IMR-90 (cell line): ENCODE data around the gene HENMT1. TPM values are rescaled to one million over a fixed set of nuclear protein-coding genes. Genes with fewer than 3 reads are reported as not detected.
"Not testable (repeated sequence)": the region's sequence is repeated elsewhere in the genome, so short reads cannot be mapped to it uniquely, and the experiment has no call there.

Experiments used
- ATAC-seq: fragments of 200-7000 bp; cut with Tn5 transposase; 2 replicates; pipeline ENCODE4 v1.9.1; 2020; ENCODE audit warnings: low read depth, mild to moderate bottlenecking, moderate library complexity
- BruUV-seq: library from RNA; stranded (reverse); fragments of 400-500 nt; replicated peaks from 2 replicates; lab custom pipeline; 2021; lab: Mats Ljungman, UMichigan
- CTCF ChIA-PET: fragments of 300-600 bp; formaldehyde crosslinking; extraction: SDS; loops from one replicate; lab custom pipeline; 2021; ENCODE audit warnings: antibody characterized with exemption; lab: Yijun Ruan, JAX
- POLR2A ChIA-PET: fragments of 300-600 bp; sonication (Branson Sonifier 250); formaldehyde crosslinking; loops from one replicate; lab custom pipeline; 2022; ENCODE audit warnings: antibody characterized with exemption; ENCODE audit not compliant: unreplicated experiment; lab: Charles Lee
- DNase-seq: peaks from one replicate; pipeline ENCODE4 v3.0.0; 2013
- H2AFZ ChIP-seq: replicated peaks from 2 replicates; pipeline ENCODE3; 2013; ENCODE audit warnings: low read length, mild to moderate bottlenecking; ENCODE audit not compliant: poor library complexity
- H2AK5ac ChIP-seq: 2 replicates; pipeline ENCODE4 v1.6.1; 2013; ENCODE audit warnings: low read depth, low read length, inconsistent platforms
- H2AK9ac ChIP-seq: replicated peaks from 2 replicates; pipeline ENCODE3; 2013; ENCODE audit warnings: mild to moderate bottlenecking, low read depth, low read length, moderate library complexity; ENCODE audit not compliant: poor library complexity
- H2BK120ac ChIP-seq: 2 replicates; pipeline ENCODE4 v1.6.1; 2013; ENCODE audit warnings: low read depth, low read length, inconsistent platforms
- H2BK15ac ChIP-seq: 3 replicates; pipeline ENCODE4 v1.6.1; 2013; ENCODE audit warnings: low read depth, low read length, inconsistent platforms
- H2BK20ac ChIP-seq: 2 replicates; pipeline ENCODE4 v1.6.1; 2013; ENCODE audit warnings: low read depth, mild to moderate bottlenecking, inconsistent platforms, low read length, moderate library complexity
- H2BK5ac ChIP-seq: 2 replicates; pipeline ENCODE4 v1.6.1; 2013; ENCODE audit warnings: mild to moderate bottlenecking, low read depth, low read length, inconsistent platforms; ENCODE audit not compliant: poor library complexity, severe bottlenecking
- H3K14ac ChIP-seq: replicated peaks from 2 replicates; pipeline ENCODE4 v1.6.1; 2013; ENCODE audit warnings: low read depth, low read length, inconsistent platforms
- H3K18ac ChIP-seq: 2 replicates; pipeline ENCODE4 v1.6.1; 2013; ENCODE audit warnings: low read depth, low read length, control low read depth
- H3K23ac ChIP-seq: 2 replicates; pipeline ENCODE4 v1.6.1; 2013; ENCODE audit warnings: low read depth, low read length, inconsistent platforms
- H3K27ac ChIP-seq: 2 replicates; pipeline ENCODE4 v1.5.1; 2013; ENCODE audit warnings: mild to moderate bottlenecking, control low read depth, low read length; ENCODE audit not compliant: insufficient read depth
- H3K27me3 ChIP-seq: 2 replicates; pipeline ENCODE4 v1.6.1; 2013; ENCODE audit warnings: low read length; ENCODE audit not compliant: control insufficient read depth, insufficient read depth
- H3K36me3 ChIP-seq: 2 replicates; pipeline ENCODE4 v1.6.1; 2013; ENCODE audit warnings: low read length, mixed read lengths; ENCODE audit not compliant: control insufficient read depth, insufficient read depth
- H3K4ac ChIP-seq: 2 replicates; pipeline ENCODE4 v1.6.1; 2013; ENCODE audit warnings: low read depth, low read length, inconsistent platforms
- H3K4me1 ChIP-seq: 2 replicates; pipeline ENCODE4 v1.6.1; 2013; ENCODE audit warnings: low read length, mixed read lengths; ENCODE audit not compliant: control insufficient read depth, insufficient read depth
- H3K4me2 ChIP-seq: 2 replicates; pipeline ENCODE4 v1.6.1; 2013; ENCODE audit warnings: low read depth, mild to moderate bottlenecking, control low read depth, low read length, moderate library complexity
- H3K4me3 ChIP-seq: 2 replicates; pipeline ENCODE4 v1.5.1; 2013; ENCODE audit warnings: low read depth, mild to moderate bottlenecking, control low read depth, low read length, moderate library complexity; ENCODE audit not compliant: insufficient read depth
- H3K56ac ChIP-seq: 2 replicates; pipeline ENCODE4 v1.6.1; 2013; ENCODE audit warnings: low read length, inconsistent platforms; ENCODE audit not compliant: insufficient read depth; ENCODE audit errors: extremely low read depth
- H3K79me1 ChIP-seq, 2 experiments: 2 replicates each; pipeline ENCODE4 v1.6.1; 2013; ENCODE audit warnings: low read length in 2 of 2, inconsistent platforms in 1 of 2, low read depth in 1 of 2
- H3K9ac ChIP-seq: 2 replicates; pipeline ENCODE4 v1.6.1; 2013; ENCODE audit warnings: low read depth, low read length, control low read depth
- H3K9me1 ChIP-seq: 2 replicates; pipeline ENCODE4 v1.6.1; 2013; ENCODE audit warnings: low read length, inconsistent platforms; ENCODE audit not compliant: insufficient read depth
- H3K9me3 ChIP-seq: 2 replicates; pipeline ENCODE4 v1.6.1; 2013; ENCODE audit warnings: low read length; ENCODE audit not compliant: control insufficient read depth, insufficient read depth
- H4K20me1 ChIP-seq: 2 replicates; pipeline ENCODE4 v1.6.1; 2013; ENCODE audit warnings: low read length, inconsistent platforms; ENCODE audit not compliant: insufficient read depth
- H4K5ac ChIP-seq: 2 replicates; pipeline ENCODE4 v1.6.1; 2013; ENCODE audit warnings: mild to moderate bottlenecking, low read depth, low read length, control low read depth
- H4K8ac ChIP-seq, 2 experiments: 2 replicates each; pipeline ENCODE4 v1.6.1; 2013; ENCODE audit warnings: low read depth in 2 of 2, low read length in 2 of 2, control low read depth in 1 of 2, inconsistent platforms in 1 of 2
- H4K91ac ChIP-seq: 2 replicates; pipeline ENCODE4 v1.6.1; 2013; ENCODE audit warnings: low read depth, low read length, inconsistent platforms; ENCODE audit not compliant: insufficient read depth
- WGBS, 2 experiments: methylation state at CpG; one replicate each; pipeline versions ENCODE4 v1.1.5 to v1.1.7; 2013; ENCODE audit warnings: missing lambda C conversion rate in 2 of 2; ENCODE audit not compliant: insufficient read length in 1 of 2; ENCODE audit errors: extremely low coverage in 2 of 2; 5-methylcytosine and 5-hydroxymethylcytosine counted together
- dilution Hi-C: fragments of 300-500 bp; cut with HindIII; formaldehyde crosslinking; loops from one replicate; pipeline ENCODE4 v1.14.3; 2018; ENCODE audit warnings: low sequenced_read_pairs; ENCODE audit not compliant: unreplicated experiment
- in situ Hi-C: fragments of 300-500 bp; cut with MboI; formaldehyde crosslinking; loops from 3 replicates; pipeline ENCODE4 v1.14.3; 2019; ENCODE audit warnings: low sequenced_read_pairs, inconsistent platforms, mixed read lengths
- intact Hi-C: fragments of 100-400 bp; cut with micrococcal nuclease; formaldehyde crosslinking; loops from 2 replicates; pipeline ENCODE4 v1.10.0; 2022
- polyA plus RNA-seq, 3 experiments: library from polyadenylated mRNA; depleted of rRNA; stranded (reverse); fragments of >200 nt; gene quantifications; 2 replicates each; pipeline ENCODE4 v1.2.3, GENCODE V29; 2012; ENCODE audit warnings: low replicate concordance in 1 of 3
- total RNA-seq: library from RNA; depleted of rRNA; stranded (reverse); fragments of >200 nt; gene quantifications from 2 replicates; pipeline ENCODE4 v1.2.3, GENCODE V29; 2012

HENMT1 gene
- total and polyA plus RNA-seq, 2 of the 4 experiments (the other 2 are of a cell fraction), result 0.54 to 0.67 TPM

GRCh38 chr1:108667422-108667821 is 6.5 kb upstream of the HENMT1 start:
- H2BK15ac ChIP-seq, H2AK9ac ChIP-seq, H4K91ac ChIP-seq, H3K23ac ChIP-seq, H3K4ac ChIP-seq, H3K14ac ChIP-seq, H2BK20ac ChIP-seq, BruUV-seq, H3K4me3 ChIP-seq, POLR2A ChIA-PET, DNase-seq, in situ Hi-C loops, H2BK120ac ChIP-seq, H4K20me1 ChIP-seq, H3K18ac ChIP-seq, intact Hi-C loops, H2AFZ ChIP-seq, H3K9ac ChIP-seq, H3K4me2 ChIP-seq, H3K36me3 ChIP-seq, H3K56ac ChIP-seq, CTCF ChIA-PET, H3K79me1 ChIP-seq, H4K5ac ChIP-seq, H2BK5ac ChIP-seq, dilution Hi-C loops, H3K27ac ChIP-seq, H3K4me1 ChIP-seq, ATAC-seq, H3K9me3 ChIP-seq, H3K9me1 ChIP-seq, H2AK5ac ChIP-seq, H4K8ac ChIP-seq, H3K27me3 ChIP-seq: not testable (repeated sequence)
- WGBS, 2 experiments, result 97% methylated on average over 19 of the region's 28 CpGs; no CpG with 5 or more reads in 1 of the 2 experiments
